Uterus (tissue), 2 donors: Measurements from ENCODE around the gene BCAS3.

Experiments
- CTCF ChIP-seq, 4 experiments: fragments of 200-600 bp in 2 of 4; fragments of 450-650 bp in 2 of 4; sonication (generic) in 2 of 4; IDR thresholded peaks; one replicate each; pipeline ENCODE4 v1.5.1; 2016 to 2019; ENCODE audit warnings: antibody characterized with exemption in 4 of 4, mild to moderate bottlenecking in 2 of 4, moderate library complexity in 1 of 4
- POLR2A ChIP-seq, 2 donors: fragments of 450-650 bp; IDR thresholded peaks; one replicate each; pipeline ENCODE4 v1.6.1; 2016; ENCODE audit warnings: antibody characterized with exemption in 2 of 2, mild to moderate bottlenecking in 1 of 2, moderate library complexity in 1 of 2

DNA sequence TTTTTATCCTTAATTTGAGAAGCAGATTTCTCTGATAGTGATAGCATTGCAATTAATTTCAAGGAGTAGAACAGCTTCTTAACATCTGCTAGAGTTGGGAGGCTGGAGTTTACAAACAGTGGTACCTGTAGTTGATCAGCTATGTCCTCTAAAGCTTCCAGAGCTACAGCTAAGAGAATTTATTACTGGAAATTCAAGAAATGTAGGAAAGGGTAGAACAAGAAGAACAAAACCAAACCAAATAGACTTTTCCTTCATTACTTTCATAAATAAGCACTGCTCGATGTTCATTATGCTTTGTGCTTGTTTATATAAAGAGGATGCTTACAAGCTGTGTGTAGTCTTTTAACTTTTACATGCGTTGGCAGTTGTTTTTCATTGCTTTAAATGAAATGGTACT is 388.4 kb downstream of the BCAS3 start:
- TF ChIP-seq CTCF (IDR thresholded peaks at IDR 0.05) = no peak
- no peak for TF ChIP-seq POLR2A (IDR thresholded peaks at IDR 0.05)
